HG02840 (cell line): ENCODE measurements around the gene ABI1.
"Not testable (repeated sequence)": the region's sequence is repeated elsewhere in the genome, so short reads cannot be mapped to it uniquely, and the experiment has no call there.

Experiments used
- ATAC-seq: cut with Tn5 transposase; IDR thresholded peaks from one replicate; pipeline ENCODE4 v1.9.1; 2021; ENCODE audit warnings: mild to moderate bottlenecking, moderate library complexity, moderate number of reproducible peaks; ENCODE audit not compliant: unreplicated experiment, low FRiP score

The ABI1 gene

DNA sequence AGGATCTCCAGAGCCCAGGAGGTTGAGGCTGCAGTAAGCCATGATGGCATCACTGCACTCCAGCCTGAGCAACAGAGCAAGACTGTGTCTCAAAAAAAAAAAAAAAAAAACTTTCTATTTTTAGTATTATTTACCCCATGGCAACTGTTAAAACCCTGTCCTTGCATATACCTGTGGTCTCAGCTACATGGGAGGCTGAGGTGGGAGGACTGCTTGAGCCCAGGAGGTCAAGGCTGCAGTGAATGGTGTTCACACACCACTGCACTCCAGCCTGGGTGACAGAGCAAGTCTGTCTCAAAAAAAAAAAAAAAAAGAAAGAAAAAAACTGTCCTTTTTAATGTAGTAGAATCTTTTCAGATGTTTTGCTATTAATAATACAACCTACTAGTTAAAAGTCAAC lies 3.2 kb downstream of the ABI1 start:
- not testable (repeated sequence) for ATAC-seq

DNA sequence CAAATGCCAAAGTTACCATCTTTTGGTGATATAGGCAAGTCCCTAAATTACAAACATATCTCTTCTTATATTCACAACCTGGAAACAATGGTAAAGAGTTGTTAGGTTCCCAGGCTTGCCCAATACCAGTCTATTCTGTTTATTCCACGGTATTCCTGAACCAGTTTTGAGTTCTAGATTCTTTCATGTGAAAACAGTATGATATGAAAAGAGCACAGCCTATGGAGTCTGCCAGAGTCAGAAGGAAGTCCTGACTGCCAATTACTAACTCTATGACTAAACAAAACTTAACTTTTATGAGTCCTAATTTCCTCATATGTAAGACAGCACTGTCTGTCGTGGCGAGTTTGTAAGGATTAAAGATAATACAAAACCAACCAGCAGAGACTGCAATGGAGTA lies 5.6 kb downstream of the ABI1 start:
- ATAC-seq = no peak

DNA sequence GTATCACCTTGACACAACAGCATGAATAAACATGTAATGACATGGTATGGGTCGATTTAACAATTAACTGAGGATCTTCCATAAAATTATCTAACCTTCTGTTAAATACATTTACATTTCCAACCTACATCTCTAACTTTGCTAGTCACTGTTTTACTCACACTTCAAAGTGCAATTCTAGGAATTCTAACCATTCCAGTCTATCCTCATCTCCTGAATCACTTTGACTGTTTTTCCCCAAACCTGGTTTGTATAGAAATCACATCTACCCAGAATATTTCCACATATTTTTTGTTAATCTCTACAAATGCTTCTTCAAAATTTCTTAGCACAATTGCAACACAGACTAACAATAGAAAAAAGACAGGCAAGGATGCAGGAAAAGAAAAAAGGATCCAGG lies 6.2 kb downstream of the ABI1 start:
- no peak for ATAC-seq

DNA sequence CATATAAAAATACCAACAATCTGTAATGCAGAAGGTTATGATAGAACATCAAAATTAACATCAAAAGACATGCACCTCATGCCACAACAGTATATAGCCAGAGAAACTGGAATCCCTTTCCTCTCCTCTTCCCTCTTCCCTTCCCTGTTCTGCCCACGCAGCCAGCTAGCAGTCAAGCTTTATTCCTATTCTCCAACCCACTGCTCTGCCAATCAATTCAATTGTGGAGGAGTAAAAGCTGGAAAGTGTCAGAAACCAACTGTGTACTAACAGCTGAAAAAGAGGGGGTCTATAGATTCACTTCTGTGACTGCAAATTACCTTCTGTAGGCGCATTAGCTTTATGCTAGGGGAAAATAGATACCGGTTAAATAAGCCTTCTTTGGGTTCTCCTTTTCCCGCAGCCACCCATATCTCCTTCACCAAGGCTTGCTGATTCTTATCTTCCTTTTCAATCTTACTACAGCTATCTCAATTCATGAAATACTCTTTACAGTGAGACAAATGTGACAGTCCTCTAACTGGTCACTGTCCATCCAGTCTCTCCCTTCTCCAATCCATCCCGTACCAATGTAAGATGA lies 16.3 kb downstream of the ABI1 start:
- no peak for ATAC-seq

GRCh38 chr10:26843736-26844135 lies 17.0 kb downstream of the ABI1 start:
- ATAC-seq = no peak

DNA sequence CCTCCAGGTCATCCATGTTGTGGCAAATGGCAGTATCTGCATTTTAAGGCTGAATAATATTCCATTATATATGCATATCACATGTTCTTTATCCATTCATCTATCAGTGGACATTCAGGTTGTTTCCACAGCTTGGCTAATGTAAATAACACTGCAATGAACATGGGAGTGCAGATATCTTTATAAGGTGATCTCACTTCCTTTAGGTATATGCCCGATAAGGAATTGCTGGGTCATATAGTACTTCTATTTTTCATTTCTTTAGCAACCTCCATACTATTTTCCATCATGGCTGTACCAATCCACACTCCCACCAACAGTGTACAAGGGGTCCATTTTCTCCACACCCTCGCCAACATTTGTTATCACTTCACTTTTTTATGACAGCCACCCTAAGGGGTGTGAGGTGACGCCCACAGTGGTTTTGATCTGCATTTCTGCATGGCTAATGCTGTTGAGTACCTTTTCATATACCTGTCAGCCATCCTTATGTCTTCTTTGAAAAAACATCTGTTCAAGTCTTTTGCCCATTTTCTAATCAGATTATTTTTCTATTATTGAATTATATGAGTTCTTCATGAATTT lies 18.9 kb downstream of the ABI1 start:
- no peak for ATAC-seq

DNA sequence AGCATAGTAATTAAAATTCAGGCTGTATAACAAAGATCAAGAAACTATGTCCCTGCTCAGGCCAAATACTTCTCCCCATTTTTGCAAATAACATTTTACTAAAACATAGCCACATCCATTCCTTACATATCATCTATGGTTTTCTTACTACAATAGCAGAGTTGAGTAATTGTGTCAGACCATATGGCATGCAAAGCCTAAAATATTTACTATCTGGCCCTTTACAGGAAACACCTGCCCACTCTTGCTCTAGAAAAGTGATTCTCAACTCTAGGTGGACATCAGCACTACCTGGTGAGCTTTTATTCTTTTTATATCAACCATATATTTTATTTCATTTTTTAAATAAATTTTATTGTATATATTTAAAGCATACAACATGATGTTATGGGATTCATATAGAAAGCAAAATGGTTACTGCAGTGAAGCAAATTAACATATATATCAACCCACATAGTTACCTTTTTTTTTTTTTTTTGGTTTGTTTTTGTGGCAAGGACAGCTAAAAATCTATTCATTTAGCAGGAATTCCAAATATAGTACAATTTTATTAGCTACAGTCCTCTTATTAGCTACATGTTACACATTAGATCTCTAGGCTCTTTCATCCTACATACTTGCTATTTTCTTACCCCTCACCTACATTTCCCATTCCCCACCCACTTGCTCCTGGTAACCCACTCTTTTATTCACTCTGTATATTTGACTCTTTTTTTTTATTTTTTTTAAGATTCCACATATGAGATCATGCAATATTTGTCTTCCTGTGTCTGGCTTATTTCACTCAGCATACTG lies 19.6 kb downstream of the ABI1 start:
- ATAC-seq = no peak

DNA sequence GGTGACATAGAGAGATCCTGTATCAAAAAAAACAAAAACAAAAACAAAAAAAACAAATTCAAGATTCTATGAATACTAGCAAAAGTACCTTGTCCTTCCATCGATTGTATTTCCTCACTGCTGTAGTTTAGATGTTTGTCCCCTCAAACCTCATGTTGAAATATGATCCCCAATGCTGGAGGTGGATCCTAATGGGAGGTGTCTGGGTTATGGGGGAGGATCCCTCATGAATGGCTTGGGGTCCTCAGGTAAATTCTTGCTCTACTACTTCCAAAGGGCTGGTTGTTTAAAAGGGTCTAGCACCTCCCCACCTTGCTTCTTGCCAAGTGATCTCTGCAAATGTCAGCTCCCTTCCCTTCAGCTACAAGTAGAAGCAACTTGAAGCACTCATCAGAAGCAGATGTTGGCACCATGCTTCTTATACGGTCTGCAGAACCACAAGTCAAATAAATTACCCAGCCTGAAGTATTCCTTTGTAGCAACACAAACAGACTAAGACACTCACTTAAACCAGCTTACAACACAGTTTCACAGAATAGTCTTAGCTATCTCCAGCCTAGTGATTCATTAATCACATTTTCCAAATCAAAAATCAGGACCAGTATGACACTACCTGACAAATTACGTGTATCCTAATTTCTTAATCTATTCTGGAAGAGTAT lies 20.7 kb downstream of the ABI1 start:
- no peak for ATAC-seq

GRCh38 chr10:26837139-26837538 lies 23.6 kb downstream of the ABI1 start:
- ATAC-seq = no peak

DNA sequence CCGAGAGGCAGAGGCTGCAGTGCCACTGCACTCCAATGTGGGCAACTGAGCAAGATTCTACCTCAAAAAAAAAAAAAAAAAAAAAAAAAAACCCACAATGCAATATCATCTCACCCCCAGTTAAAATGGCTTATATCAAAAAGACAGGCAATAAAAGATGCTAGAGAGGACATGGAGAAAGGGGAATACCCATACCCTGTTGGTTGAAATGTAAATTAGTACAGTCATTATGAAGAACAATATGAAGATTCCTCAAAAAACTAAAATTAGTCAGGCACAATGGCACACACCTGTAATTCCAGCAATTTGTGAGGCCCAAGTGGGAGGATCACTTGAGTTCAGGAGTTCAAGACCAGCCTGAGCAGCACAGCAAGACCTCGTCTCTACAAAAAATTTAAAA lies 25.7 kb downstream of the ABI1 start:
- ATAC-seq = no peak

GRCh38 chr10:26832960-26833359 lies 27.8 kb downstream of the ABI1 start:
- ATAC-seq = no peak

- ATAC-seq = no peak
These were observed 28.8 kb downstream of the ABI1 start for GRCh38 chr10:26831936-26832335.

GRCh38 chr10:26829810-26830515 lies 30.8 kb downstream of the ABI1 start:
- no peak for ATAC-seq

DNA sequence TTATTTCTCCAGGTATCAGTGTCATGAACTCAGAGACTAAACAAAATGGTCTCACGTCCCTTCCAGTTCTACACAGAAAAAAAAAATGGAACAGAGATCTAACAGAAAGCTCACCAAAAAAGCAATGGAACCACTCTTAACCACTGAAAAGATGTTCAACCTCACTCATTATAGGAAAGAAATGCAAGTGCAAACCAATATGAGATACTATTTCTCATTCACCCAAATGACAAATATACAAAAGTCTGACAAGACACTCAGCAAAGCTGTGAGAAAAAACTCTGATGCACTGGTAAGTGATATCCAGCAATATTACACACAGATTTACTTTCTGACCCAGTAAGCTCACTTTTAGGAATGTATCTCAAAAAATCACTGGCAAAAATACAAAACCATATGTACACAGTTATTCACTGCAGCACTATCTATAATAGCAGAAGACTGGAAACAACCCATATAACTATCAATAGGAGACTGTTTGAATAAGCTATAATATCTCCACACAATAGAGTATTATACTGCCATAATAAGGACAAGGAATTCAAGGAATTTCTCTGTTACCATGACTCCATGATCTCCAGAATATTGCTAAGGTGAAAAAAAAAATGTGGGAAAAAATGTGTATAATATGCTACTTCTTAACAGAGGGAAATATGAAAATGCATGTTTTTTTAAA lies 36.6 kb downstream of the ABI1 start:
- no peak for ATAC-seq

DNA sequence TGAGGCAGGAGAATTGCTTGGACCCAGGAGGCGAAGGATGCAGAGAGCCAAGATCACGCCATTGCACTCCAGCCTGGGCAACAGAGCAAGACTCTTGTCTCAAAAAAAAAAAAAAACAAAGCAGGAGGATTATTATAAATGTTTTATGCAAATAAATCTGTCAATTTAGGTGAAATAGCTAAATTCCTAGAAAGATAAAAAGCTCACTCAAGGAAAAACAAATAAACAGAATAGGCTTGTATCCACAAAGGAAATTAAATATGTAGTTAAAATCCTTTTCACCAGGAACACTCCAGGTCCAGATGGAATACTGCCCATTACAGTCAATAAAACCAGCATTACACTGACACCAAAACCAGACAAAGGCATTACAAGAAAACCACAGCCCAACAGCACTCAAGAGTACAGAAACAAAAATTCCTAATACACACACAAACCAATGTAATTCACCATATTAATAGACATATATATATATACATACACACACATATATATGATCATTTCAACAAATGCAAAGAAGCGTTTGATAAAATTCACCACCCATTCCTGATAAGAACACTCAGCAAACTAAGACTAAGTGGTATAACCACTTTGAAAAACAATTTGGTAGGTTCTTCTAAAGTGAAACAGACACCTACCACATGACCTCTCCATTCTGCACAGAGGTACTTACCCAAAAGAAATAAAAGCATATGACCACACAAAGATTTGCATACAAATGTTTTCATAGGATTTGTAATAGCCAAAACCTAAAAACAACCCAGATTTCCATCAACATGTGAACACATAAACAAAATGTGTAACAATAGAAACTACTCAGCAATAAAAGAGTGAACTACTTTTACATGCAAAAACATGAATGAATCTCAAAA lies 38.8 kb downstream of the ABI1 start:
- ATAC-seq = no peak

DNA sequence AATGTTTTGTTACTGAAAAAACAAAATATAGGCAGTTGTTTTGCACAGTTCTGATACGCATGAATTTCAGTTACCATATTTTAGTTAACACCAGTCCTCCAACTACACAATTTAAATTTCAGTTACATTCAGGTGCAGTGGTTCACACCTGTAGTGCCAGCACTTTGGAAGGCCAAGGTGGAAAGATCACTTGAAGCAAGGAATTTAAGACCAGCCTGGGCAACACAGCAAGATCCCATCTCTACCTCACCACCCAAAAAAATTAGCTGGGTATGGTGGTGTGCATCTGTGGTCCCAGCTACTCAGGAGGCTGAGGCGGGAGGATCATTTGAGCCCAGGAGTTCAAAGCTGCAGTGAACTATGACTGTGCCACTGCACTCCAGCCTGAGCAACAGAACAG lies 45.3 kb downstream of the ABI1 start:
- ATAC-seq = no peak

DNA sequence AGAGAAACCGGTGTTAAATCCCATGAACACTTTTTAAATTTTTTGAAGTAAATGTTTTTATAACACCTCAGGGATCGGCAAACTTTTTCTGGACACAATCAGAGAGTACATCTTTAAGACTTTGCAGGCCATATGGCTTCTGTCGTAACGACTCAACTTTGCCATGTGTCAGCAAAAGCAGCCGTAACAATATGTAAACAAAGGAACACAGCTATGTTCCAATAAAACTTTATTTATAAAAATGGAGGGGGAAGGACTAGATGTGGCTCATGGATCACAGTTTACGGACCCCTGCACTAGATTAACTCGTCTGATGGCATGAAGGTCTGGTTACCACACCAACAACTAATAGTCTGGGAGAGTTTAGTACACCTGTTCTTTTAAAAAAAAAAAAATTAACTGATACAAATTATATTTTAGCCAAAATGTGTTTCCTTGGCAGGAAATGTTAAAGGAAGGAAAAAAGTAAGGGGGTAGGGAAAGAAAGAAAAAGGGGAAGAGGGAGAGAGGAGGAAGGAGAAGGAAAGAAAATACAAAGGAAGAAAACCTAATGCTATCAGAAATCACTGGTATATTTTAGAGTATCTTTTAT lies 50.2 kb downstream of the ABI1 start:
- ATAC-seq = no peak

GRCh38 chr10:26809973-26810372 lies 50.8 kb downstream of the ABI1 start:
- no peak for ATAC-seq

DNA sequence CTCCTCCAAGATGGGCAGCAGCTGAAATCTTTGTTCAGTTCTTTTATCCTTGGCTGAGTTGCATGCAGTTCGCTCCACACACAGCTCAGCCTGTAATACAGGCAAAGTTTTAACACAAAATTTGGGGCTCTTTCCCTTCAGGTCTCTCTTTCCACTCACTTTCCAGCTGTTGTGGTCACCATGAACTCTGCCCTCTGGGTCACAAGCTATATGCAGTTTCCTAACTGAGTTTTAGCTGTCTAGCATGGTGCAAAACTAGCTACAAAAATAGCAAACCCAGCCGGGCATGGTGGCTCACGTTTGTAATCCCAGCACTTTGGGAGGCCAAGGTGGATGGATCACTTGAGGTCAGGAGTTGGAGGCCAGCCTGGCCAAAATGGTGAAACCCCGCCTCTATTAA lies 53.2 kb downstream of the ABI1 start:
- no peak for ATAC-seq
